ENCODE results near the gene NDUFAB1.
A peak's percentile ranks its signal among the peaks of the same experiment; 100 is the strongest.
"Not testable (repeated sequence)": the region's sequence is repeated elsewhere in the genome, so short reads cannot be mapped to it uniquely, and the experiment has no call there.

Gene NDUFAB1

DNA sequence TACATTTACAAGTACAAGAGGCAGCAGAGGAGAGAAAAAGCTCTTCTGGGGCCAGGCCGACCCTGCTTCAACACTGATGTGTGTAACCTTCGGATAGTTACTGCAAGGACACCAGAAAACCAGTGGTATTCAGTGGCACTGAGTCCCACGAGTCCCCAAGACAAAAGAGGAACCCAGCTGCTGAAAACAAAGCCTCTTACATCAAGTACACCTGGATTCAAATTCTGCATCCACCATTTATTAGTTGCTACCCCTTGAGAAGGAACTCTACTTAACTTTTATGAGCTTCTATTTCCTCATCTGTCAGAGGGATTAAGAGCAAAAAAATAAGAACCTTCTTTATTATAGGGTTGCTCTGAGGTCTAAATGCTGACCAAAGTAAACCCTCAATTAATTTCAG, 41.6 kb downstream of the NDUFAB1 start:
- no peak for DNase-seq (ENCODE audit: low spot score)

DNA sequence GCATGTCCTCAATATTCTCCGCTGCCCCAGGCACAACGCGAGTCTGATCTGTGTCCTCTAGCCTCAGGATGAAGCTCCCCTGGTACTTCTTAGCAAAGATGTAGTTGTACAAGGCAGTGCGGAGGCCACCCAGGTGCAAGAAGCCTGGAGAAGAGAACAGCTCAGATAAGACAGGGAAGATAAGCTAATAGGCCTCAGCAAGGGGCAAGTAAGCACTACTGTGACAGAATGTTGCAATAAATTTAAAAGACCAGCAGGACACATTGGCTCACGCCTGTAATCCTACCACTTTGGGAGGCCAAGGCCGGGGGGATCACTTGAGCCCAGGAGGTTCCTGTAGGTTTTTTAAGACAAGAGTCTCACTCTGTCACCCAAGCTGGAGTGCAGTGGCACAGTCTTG, 44.0 kb downstream of the NDUFAB1 start:
- DNase-seq (ENCODE audit: low spot score) = no peak

GRCh38 chr16:23549938-23550337, 46.2 kb downstream of the NDUFAB1 start:
- DNase-seq (ENCODE audit: low spot score) = no peak

GRCh38 chr16:23544436-23544835, 51.7 kb downstream of the NDUFAB1 start:
- DNase-seq (ENCODE audit: low spot score) = no peak

DNA sequence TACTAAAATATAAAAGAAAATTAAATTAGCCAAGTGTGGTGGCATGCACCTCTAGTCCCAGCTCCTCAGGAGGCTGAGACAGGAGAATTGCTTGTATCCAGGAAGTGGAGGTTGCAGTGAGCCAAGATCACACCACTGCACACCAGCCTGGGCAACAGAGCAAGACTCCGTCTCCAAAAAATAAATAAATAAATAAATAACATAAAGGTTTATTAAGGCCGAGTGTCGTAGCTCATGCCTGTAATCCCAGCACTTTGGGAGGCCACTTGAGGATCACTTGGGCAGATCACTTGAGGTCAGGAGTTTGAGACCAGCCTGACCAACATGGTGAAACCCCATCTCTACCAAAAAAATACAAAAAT, 55.3 kb downstream of the NDUFAB1 start:
- not testable (repeated sequence) for DNase-seq (ENCODE audit: low spot score)

DNA sequence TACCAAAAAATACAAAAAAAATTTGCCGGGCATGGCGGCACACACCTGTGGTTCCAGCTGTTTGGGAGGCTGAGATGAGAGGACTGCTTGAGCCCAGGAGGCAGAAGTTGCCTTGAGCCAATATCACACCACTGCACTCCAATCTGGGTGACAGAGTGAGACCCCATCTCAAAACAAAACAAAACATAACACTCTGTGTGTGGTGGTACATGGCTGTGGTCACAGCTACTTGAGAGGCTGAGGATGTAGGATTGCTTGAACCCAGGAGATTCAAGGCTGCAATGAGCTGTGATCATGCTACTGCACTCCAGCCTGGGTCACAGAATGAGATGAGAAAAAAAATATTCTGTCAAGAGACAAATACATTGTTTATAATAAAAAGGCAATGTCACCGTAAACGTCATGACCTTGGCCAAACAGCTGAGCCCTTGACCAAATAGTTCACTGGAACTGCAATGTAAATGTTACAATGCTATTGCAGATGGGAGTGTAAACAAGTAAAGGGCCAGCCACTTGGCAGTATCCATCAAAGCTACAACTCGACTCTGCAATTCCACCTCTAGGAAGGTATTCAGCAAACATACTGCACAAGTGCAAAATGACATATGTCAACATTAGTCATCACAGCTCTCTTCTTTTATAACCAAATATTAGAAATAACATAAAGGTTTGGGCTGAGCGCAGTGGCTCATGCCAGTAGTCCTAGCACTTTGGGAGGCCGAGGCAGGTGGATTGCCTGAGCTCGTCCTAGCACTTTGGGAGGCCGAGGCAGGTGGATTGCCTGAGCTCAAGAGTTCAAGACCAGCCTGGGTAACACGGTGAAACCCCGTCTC, 55.9 kb downstream of the NDUFAB1 start:
- DNase-seq (ENCODE audit: low spot score) = no peak

- no peak for DNase-seq (ENCODE audit: low spot score)
Observed at GRCh38 chr16:23538919-23539278, 57.2 kb downstream of the NDUFAB1 start.

- no peak for DNase-seq (ENCODE audit: low spot score)
Observed at GRCh38 chr16:23537390-23537789, 58.7 kb downstream of the NDUFAB1 start.

DNA sequence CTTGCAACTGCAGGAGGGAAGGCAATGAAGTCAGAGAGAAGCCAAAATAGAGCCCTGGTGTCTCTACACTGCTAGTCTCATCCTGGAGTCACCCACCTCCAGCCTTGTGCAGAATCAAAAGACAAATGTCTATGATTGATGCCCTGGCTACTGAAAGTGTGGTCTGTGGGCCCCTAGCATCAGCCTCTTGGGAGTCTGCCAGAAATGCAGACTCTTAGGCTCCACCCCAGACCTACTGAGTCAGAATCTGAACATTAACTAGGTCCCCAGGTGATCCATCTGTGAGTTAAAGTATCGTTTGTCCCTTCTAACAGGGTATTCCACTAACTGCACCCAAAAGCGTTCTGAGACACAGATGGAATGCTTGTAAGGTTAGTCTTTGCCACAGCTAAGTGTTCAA, 60.2 kb downstream of the NDUFAB1 start:
- no peak for DNase-seq (ENCODE audit: low spot score)

DNA sequence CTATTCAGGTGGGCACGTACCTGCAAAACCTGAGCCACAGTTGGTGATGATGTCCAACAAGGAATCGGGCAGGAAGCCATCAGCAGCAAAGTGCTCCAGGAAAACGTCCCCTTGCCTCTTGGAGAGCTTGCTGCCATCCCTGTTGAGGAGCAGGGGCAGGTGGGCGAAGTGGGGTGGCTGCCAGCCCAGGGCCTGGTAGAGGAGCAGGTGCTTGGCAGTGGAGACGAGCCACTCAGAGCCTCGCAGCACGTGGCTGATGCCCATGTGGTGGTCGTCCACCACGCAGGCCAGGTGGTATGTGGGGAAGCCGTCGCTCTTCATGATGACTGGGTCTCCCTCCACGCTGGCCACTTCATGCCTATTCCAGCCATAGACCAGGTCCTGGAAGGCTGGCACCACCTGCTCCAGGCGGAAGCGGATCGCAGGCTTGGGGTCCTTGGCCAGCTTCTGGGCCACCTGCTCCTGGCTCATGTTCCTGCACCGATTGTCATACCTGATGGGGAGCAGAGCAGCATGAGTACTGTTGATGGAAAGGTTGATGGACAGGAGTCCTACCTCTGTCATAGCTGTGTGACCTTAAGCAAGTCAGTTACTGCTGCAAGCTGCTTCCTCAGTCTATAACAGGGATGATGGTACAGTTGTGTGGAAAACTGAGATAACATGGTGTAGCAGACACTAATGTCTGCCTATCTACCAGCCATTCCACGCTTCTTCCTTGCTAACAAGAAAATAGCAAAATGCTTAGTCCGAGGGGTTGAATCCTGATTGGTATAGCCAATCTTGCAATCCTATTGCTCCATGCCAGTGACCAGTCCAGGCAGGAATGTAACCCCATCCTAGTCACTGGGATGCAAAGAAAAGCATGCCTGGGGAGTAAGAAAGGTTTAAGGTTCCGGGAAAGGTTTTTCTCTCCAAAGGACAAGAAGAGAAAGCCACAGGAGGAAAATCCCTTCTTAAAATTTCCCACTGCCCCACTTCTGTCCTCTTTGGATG, 61.0 kb downstream of the NDUFAB1 start:
- DNase-seq (ENCODE audit: low spot score) = peak; percentile 25

DNA sequence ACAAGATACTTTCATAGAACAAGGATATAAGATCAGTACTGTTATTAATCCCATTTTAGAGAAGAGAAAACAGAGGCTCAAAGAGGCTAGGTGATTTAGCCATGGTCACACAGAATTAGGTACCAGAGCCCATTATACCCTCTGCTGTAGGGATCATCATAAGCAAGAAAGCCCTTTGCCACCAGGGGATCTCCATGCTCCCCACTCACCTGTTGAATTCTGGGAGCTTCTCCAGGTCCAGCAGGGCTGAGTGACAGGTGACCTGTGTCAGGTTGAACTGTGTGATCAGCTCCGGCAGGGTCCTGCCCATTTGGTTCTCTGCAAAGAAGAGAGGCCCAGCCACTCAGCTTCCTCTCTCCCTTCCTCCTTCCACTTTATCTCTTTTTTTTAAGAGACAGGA, 63.7 kb downstream of the NDUFAB1 start:
- no peak for DNase-seq (ENCODE audit: low spot score)
